Sigmoid colon (tissue), 7 donors: ENCODE measurements around the gene RNF223. TPM values are rescaled to one million over a fixed set of nuclear protein-coding genes. Genes with fewer than 3 reads are reported as not detected.

ENCODE experiments used
- DNase-seq: peaks from one replicate; pipeline ENCODE4 v3.0.0-alpha.2; 2019
- H3K27ac ChIP-seq, 4 donors: fragments of 200-600 bp; sonication (generic); one replicate each; pipeline ENCODE4 v1.5.1; 2016 to 2019; ENCODE audit warnings: mild to moderate bottlenecking in 1 of 4
- H3K27me3 ChIP-seq, 3 donors: fragments of 200-600 bp; sonication (generic); one replicate each; pipeline ENCODE4 v1.5.1; 2019; ENCODE audit warnings: mild to moderate bottlenecking in 1 of 3
- H3K36me3 ChIP-seq, 4 donors: fragments of 200-600 bp; sonication (generic); one replicate each; pipeline ENCODE4 v1.5.1; 2016 to 2019
- H3K4me1 ChIP-seq, 4 donors: fragments of 200-600 bp; sonication (generic); one replicate each; pipeline ENCODE4 v1.5.1; 2017 to 2019
- H3K4me3 ChIP-seq, 4 donors: fragments of 200-600 bp; sonication (generic); one replicate each; pipeline ENCODE4 v1.5.1; 2017 to 2019; ENCODE audit warnings: mild to moderate bottlenecking in 2 of 4, moderate library complexity in 1 of 4
- H3K9me3 ChIP-seq, 4 donors: fragments of 200-600 bp in 3 of 4; sonication (generic) in 3 of 4; one replicate each; pipeline versions ENCODE4 v1.5.1 to v1.6.1; 2013 to 2019
- CTCF ChIP-seq, 4 experiments: fragments of 450-650 bp in 3 of 4; fragments of 200-600 bp in 1 of 4; IDR thresholded peaks; one replicate each; pipeline ENCODE4 v1.5.1; 2016 to 2019; ENCODE audit warnings: antibody characterized with exemption in 4 of 4, mild to moderate bottlenecking in 3 of 4, moderate library complexity in 2 of 4
- EP300 ChIP-seq, 4 donors: sonication (generic); formaldehyde crosslinking; IDR thresholded peaks; one replicate each; pipeline ENCODE4 v1.6.1; 2017; ENCODE audit warnings: antibody characterized with exemption in 4 of 4
- POLR2A ChIP-seq, 2 donors: fragments of 450-650 bp; IDR thresholded peaks; one replicate each; pipeline ENCODE4 v1.6.1; 2016; ENCODE audit warnings: antibody characterized with exemption in 2 of 2, mild to moderate bottlenecking in 2 of 2, moderate library complexity in 2 of 2
- POLR2AphosphoS5 ChIP-seq, 4 donors: sonication (generic); formaldehyde crosslinking; IDR thresholded peaks; one replicate each; pipeline ENCODE4 v1.6.1; 2017; ENCODE audit warnings: antibody characterized with exemption in 4 of 4
- WGBS, 2 donors: extraction: QIAGEN DNeasy Blood & Tissue Kit; methylation state at CpG; one replicate each; pipeline ENCODE4 v1.1.7; 2013; 5-methylcytosine and 5-hydroxymethylcytosine counted together
- intact Hi-C: fragments of 100-400 bp; cut with DNase I; formaldehyde crosslinking; loops from one replicate; pipeline ENCODE4 v1.15.1; 2023
- polyA plus RNA-seq, 3 donors: library from polyadenylated mRNA; stranded (reverse); fragments of 200-250 nt; gene quantifications; one replicate each; pipeline ENCODE4 v1.2.3, GENCODE V29; 2013
- total RNA-seq, 4 donors: library from RNA; depleted of rRNA; stranded (reverse); fragments of >200 nt; gene quantifications; one replicate each; pipeline ENCODE4 v1.1.0, GENCODE V29; 2016
- donor health status: healthy with polysubstance abuse.
- donor health status: Bipolar disorder and iron deficiency.
- donor health status: healthy.

RNF223 gene
- total and polyA plus RNA-seq, 7 donors = 0.60 to 3.7 (median 1.9) TPM; not detected in 4

DNA sequence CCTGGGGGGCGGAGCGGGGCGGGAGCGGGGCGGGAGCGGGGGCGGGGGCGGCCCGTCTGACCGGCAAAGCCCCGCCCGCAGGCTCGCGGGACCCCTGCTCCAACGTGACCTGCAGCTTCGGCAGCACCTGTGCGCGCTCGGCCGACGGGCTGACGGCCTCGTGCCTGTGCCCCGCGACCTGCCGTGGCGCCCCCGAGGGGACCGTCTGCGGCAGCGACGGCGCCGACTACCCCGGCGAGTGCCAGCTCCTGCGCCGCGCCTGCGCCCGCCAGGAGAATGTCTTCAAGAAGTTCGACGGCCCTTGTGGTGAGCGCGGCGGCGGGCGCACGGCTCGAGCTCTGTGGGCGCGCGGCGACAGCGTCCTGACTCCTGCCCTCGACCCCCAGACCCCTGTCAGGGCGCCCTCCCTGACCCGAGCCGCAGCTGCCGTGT, 33.0 kb downstream of the RNF223 start:
- Histone ChIP-seq H3K9me3 (no peaks in the 10 kb centered on the region), H3K27ac (no peak overlapping the region), H3K36me3 (peaks cover 0 to 24% (median 0%) of the 10 kb centered on the region in 4 donors), H3K4me1 (peaks cover 0 to 23% (median 16%) of the 10 kb centered on the region in 4 donors), H3K27me3 (peaks cover 0 to 25% (median 0%) of the 10 kb centered on the region in 3 donors), H3K4me3 (peak overlapping the region in 2 of 4 donors; percentile 54 to 57)
- WGBS, 2 donors = 59 to 75% methylated on average over 57 to 58 of the region's 60 CpGs
- no peak for DNase-seq
- TF ChIP-seq EP300 (IDR thresholded peaks at IDR 0.05) (no peak), CTCF (IDR thresholded peaks at IDR 0.05) (no peak), POLR2A (IDR thresholded peaks at IDR 0.05) (no peak), POLR2AphosphoS5 (IDR thresholded peaks at IDR 0.05) (no peak)
- intact Hi-C loops = loop anchor here (2.0 kb wide), 1 partner anchor 20 kb away; the partner anchor contains the start of gene AGRN

- peaks cover 0 to 28% (median 0%) of the 10 kb centered on the region in 3 donors for H3K27me3 ChIP-seq
- peak; percentile 90 for DNase-seq
- WGBS, 2 donors = 1 to 2% methylated on average over 99 of the region's 99 CpGs
- no peaks in the 10 kb centered on the region for H3K9me3 ChIP-seq
- TF ChIP-seq CTCF (IDR thresholded peaks at IDR 0.05) (peak in 2 of 4 experiments; percentile 21 to 22), POLR2A (IDR thresholded peaks at IDR 0.05) (no peak)
- H3K4me3 ChIP-seq = peak overlapping the region; percentile 18 to 57 (median 48)
- H3K27ac ChIP-seq = peak overlapping the region in 2 of 4 donors; percentile 14 to 50
- H3K36me3 ChIP-seq = peaks cover 0 to 16% (median 0%) of the 10 kb centered on the region in 4 donors
- peaks cover 0 to 23% (median 16%) of the 10 kb centered on the region in 4 donors for H3K4me1 ChIP-seq
- intact Hi-C loops = loop anchor here (2.0 kb wide), 1 partner anchor 19 kb away; the partner anchor contains the start of gene AGRN
Observed at GRCh38 chr1:1040004-1040991, 33.8 kb downstream of the RNF223 start.

GRCh38 chr1:1039145-1039910, 34.8 kb downstream of the RNF223 start:
- intact Hi-C loops = no loop called here
- H3K9me3 ChIP-seq = no peaks in the 10 kb centered on the region
- no peak overlapping the region for H3K27ac ChIP-seq
- TF ChIP-seq POLR2A (IDR thresholded peaks at IDR 0.05) = no peak
- TF ChIP-seq POLR2AphosphoS5 (IDR thresholded peaks at IDR 0.05) = no peak
- no peak for TF ChIP-seq CTCF (IDR thresholded peaks at IDR 0.05)
- no peak for TF ChIP-seq EP300 (IDR thresholded peaks at IDR 0.05)
- 38 to 39% methylated on average over 17 of the region's 17 CpGs for WGBS, 2 donors
- H3K4me1 ChIP-seq = peaks cover 0 to 26% (median 17%) of the 10 kb centered on the region in 4 donors
- H3K36me3 ChIP-seq = peaks cover 0 to 6% (median 0%) of the 10 kb centered on the region in 4 donors
- peaks cover 5 to 37% (median 7%) of the 10 kb centered on the region in 3 donors for H3K27me3 ChIP-seq
- DNase-seq = no peak
- H3K4me3 ChIP-seq = no peak overlapping the region

GRCh38 chr1:1038694-1039093, 35.4 kb downstream of the RNF223 start:
- no peak for TF ChIP-seq POLR2AphosphoS5 (IDR thresholded peaks at IDR 0.05)
- no peak for TF ChIP-seq POLR2A (IDR thresholded peaks at IDR 0.05)
- no peak for TF ChIP-seq CTCF (IDR thresholded peaks at IDR 0.05)
- no peak for TF ChIP-seq EP300 (IDR thresholded peaks at IDR 0.05)
- no peak for DNase-seq
- WGBS, 2 donors = 81 to 86% methylated on average over 6 of the region's 6 CpGs
- no peak overlapping the region for H3K4me3 ChIP-seq
- intact Hi-C loops = no loop called here
- H3K27ac ChIP-seq = no peak overlapping the region
- H3K36me3 ChIP-seq = peaks cover 0 to 4% (median 0%) of the 10 kb centered on the region in 4 donors
- peaks cover 0 to 32% (median 23%) of the 10 kb centered on the region in 4 donors for H3K4me1 ChIP-seq
- H3K9me3 ChIP-seq = no peaks in the 10 kb centered on the region
- peaks cover 11 to 44% (median 13%) of the 10 kb centered on the region in 3 donors for H3K27me3 ChIP-seq
